GM19463 (cell line): ENCODE measurements around the gene TRIM58.

Experiments used
- ATAC-seq: cut with Tn5 transposase; IDR thresholded peaks from one replicate; pipeline ENCODE4 v1.9.1; 2021; ENCODE audit warnings: mild to moderate bottlenecking, moderate library complexity; ENCODE audit not compliant: unreplicated experiment

Gene TRIM58

GRCh38 chr1:247857069-247857984, at the start of gene TRIM58:
TSS of gene TRIM58 (plus strand) at chr1:247857187. CDS start at chr1:247857247, 60 bp downstream.
- no peak for ATAC-seq

GRCh38 chr1:247812637-247813036, 44.4 kb upstream of the TRIM58 start:
- no peak for ATAC-seq

GRCh38 chr1:247822060-247822459, 34.9 kb upstream of the TRIM58 start:
- no peak for ATAC-seq

GRCh38 chr1:247824023-247824422, 33.0 kb upstream of the TRIM58 start, which contains the start of gene OR14A16:
TSS of gene OR14A16 (minus strand) at chr1:247824119. CDS start at chr1:247815729, 8,390 bp downstream.
- ATAC-seq = no peak

- ATAC-seq = no peak
Observed at GRCh38 chr1:247825362-247825761, 31.6 kb upstream of the TRIM58 start.

GRCh38 chr1:247829656-247830055, 27.3 kb upstream of the TRIM58 start:
- no peak for ATAC-seq

GRCh38 chr1:247833601-247834000, 23.4 kb upstream of the TRIM58 start:
- ATAC-seq = no peak

GRCh38 chr1:247840818-247841217, 16.2 kb upstream of the TRIM58 start:
- no peak for ATAC-seq

GRCh38 chr1:247841796-247842195, 15.2 kb upstream of the TRIM58 start, which contains the start of gene OR11L1:
TSS of gene OR11L1 (minus strand) at chr1:247841896. CDS start at chr1:247841896, 0 bp downstream.
- no peak for ATAC-seq

GRCh38 chr1:247843411-247843810, 13.6 kb upstream of the TRIM58 start:
- ATAC-seq = no peak

- ATAC-seq = no peak
Observed at GRCh38 chr1:247845011-247845692, 11.8 kb upstream of the TRIM58 start.

GRCh38 chr1:247845693-247846017, 11.3 kb upstream of the TRIM58 start:
- ATAC-seq = no peak

- no peak for ATAC-seq
Observed at GRCh38 chr1:247848346-247848745, 8.6 kb upstream of the TRIM58 start.

GRCh38 chr1:247849616-247850015, 7.4 kb upstream of the TRIM58 start:
- no peak for ATAC-seq

GRCh38 chr1:247854899-247855545, 2.0 kb upstream of the TRIM58 start:
- no peak for ATAC-seq

GRCh38 chr1:247855911-247856310, 1.1 kb upstream of the TRIM58 start:
- no peak for ATAC-seq

GRCh38 chr1:247857985-247858619, 1.1 kb downstream of the TRIM58 start:
- ATAC-seq = no peak

GRCh38 chr1:247862756-247863155, 5.8 kb downstream of the TRIM58 start:
- no peak for ATAC-seq

GRCh38 chr1:247864644-247865043, 7.7 kb downstream of the TRIM58 start:
- ATAC-seq = no peak

GRCh38 chr1:247865416-247865815, 8.4 kb downstream of the TRIM58 start:
- no peak for ATAC-seq

- ATAC-seq = no peak
Observed at GRCh38 chr1:247883346-247883745, 26.4 kb downstream of the TRIM58 start.
